K562 (cell line): ENCODE data around the gene MBD2. TPM values are rescaled to one million over a fixed set of nuclear protein-coding genes. Genes with fewer than 3 reads are reported as not detected.

Experiments
- ATAC-seq: fragments of 200-7000 bp; cut with Tn5 transposase; 3 replicates; pipeline ENCODE4 v1.9.1; 2020; ENCODE audit warnings: moderate library complexity
- BruUV-seq: library from RNA; stranded (reverse); fragments of 400-500 nt; replicated peaks from 2 replicates; lab custom pipeline; 2021; lab: Mats Ljungman, UMichigan
- CTCF ChIA-PET: fragments of 300-600 bp; formaldehyde crosslinking; extraction: SDS; loops from one replicate; lab custom pipeline; 2021; ENCODE audit warnings: low intra/inter-chr PET ratio; lab: Yijun Ruan, JAX
- POLR2A ChIA-PET: fragments of 300-600, 350-650 bp; sonication (Branson Sonifier 250); formaldehyde crosslinking; extraction: SDS; loops from one replicate; lab custom pipeline; 2021; ENCODE audit warnings: antibody characterized with exemption, inconsistent platforms; lab: Yijun Ruan, JAX
- DNase-seq, 4 experiments: peaks; one replicate each; pipeline versions ENCODE4 v3.0.0 to v3.0.0-alpha.2; 2011 to 2018; ENCODE audit warnings: low spot score in 3 of 4, mixed read lengths in 3 of 4; ENCODE audit errors: extremely low read depth in 1 of 4
- FAIRE-seq: peaks from 2 replicates; lab custom pipeline; 2011; peaks lifted over from hg19 to GRCh38; lab: Jason Lieb, UNC
- H2AFZ ChIP-seq: 2 replicates; pipeline ENCODE4 v1.6.0; 2011; ENCODE audit warnings: low read depth, low read length, control low read depth, inconsistent platforms
- H3K27ac ChIP-seq: fragments of 200-600 bp; 3 replicates; pipeline ENCODE4 v1.8.0; 2011; ENCODE audit warnings: low read depth, mild to moderate bottlenecking, control low read depth, inconsistent platforms, low read length, moderate library complexity, mixed read lengths; ENCODE audit errors: extremely low read depth
- H3K27me3 ChIP-seq, 2 experiments: fragments of 300-600 bp in 1 of 2; 2 replicates in 1 of 2; 3 replicates in 1 of 2; pipeline versions ENCODE4 v1.6.0 to v1.8.0; 2011; ENCODE audit warnings: inconsistent platforms in 2 of 2, low read length in 2 of 2, mild to moderate bottlenecking in 1 of 2, mixed read lengths in 1 of 2, moderate library complexity in 1 of 2; ENCODE audit not compliant: control insufficient read depth in 2 of 2, insufficient read depth in 2 of 2
- H3K36me3 ChIP-seq: fragments of 300-600 bp; 3 replicates; pipeline ENCODE4 v1.8.0; 2011; ENCODE audit warnings: mild to moderate bottlenecking, low read length, inconsistent platforms; ENCODE audit not compliant: control insufficient read depth, insufficient read depth
- H3K4me1 ChIP-seq, 2 experiments: fragments of 200-600 bp in 1 of 2; replicated peaks in 1 of 2; 2 replicates in 1 of 2; 3 replicates in 1 of 2; pipeline versions ENCODE4 v1.5.1 to v1.8.0; 2011; ENCODE audit warnings: inconsistent platforms in 2 of 2, low read length in 2 of 2, mild to moderate bottlenecking in 1 of 2, mixed read lengths in 1 of 2, moderate library complexity in 1 of 2; ENCODE audit not compliant: control insufficient read depth in 2 of 2, insufficient read depth in 2 of 2
- H3K4me2 ChIP-seq: 2 replicates; pipeline ENCODE4 v1.6.1; 2011; ENCODE audit warnings: low read length, control low read depth, inconsistent platforms, mixed read lengths; ENCODE audit not compliant: insufficient read depth
- H3K4me3 ChIP-seq: fragments of 200-600 bp; sonication (generic), shearing (Covaris generic); 2 replicates; pipeline ENCODE4 v1.5.1; 2016; ENCODE audit warnings: control low read depth, inconsistent platforms
- H3K79me2 ChIP-seq: fragments of 200-600 bp; 3 replicates; pipeline ENCODE4 v1.8.0; 2011; ENCODE audit warnings: low read length, inconsistent platforms; ENCODE audit not compliant: control insufficient read depth, insufficient read depth
- H3K9ac ChIP-seq, 2 experiments: 2 replicates each; pipeline versions ENCODE4 v1.6.0 to v1.6.1; 2011; ENCODE audit warnings: low read depth in 2 of 2, low read length in 2 of 2, control low read depth in 1 of 2, inconsistent platforms in 1 of 2, mild to moderate bottlenecking in 1 of 2, mixed read lengths in 1 of 2; ENCODE audit not compliant: insufficient read depth in 1 of 2
- H3K9me1 ChIP-seq: one replicate; pipeline ENCODE4 v1.6.0; 2011; ENCODE audit warnings: inconsistent platforms, mild to moderate bottlenecking, low read length, moderate library complexity; ENCODE audit not compliant: control insufficient read depth, insufficient read depth
- H3K9me3 ChIP-seq: replicated peaks from 2 replicates; pipeline ENCODE4 v1.5.1; 2011; ENCODE audit warnings: low read depth, low read length, inconsistent platforms; ENCODE audit not compliant: control insufficient read depth, insufficient read depth
- H4K20me1 ChIP-seq: replicated peaks from 2 replicates; pipeline ENCODE4 v1.6.1; 2011; ENCODE audit warnings: low read length, inconsistent platforms, mixed read lengths; ENCODE audit not compliant: control insufficient read depth, insufficient read depth
- CBX5 ChIP-seq: IDR thresholded peaks from 2 replicates; pipeline ENCODE4 v1.6.1; 2014; ENCODE audit warnings: low read depth, borderline replicate concordance
- MEF2D ChIP-seq: conservative IDR thresholded peaks from 2 replicates; pipeline ENCODE4 v1.6.1; 2016; ENCODE audit warnings: low read depth, missing genetic modification characterization, missing compliant biosample characterization
- SLC30A9 ChIP-seq: fragments of 250-450 bp; sonication (Bioruptor Pico); IDR thresholded peaks from 2 replicates; pipeline ENCODE4 v1.8.0; 2022; ENCODE audit warnings: mild to moderate bottlenecking, moderate library complexity
- TRIM28 ChIP-seq: fragments of 450-650 bp; IDR thresholded peaks from 2 replicates; pipeline ENCODE4 v1.6.1; 2017
- ZNF717 ChIP-seq: fragments of 250-450 bp; sonication (Bioruptor Pico); IDR thresholded peaks from 2 replicates; pipeline ENCODE4 v1.5.0; 2021
- WGBS: fragments of 100-300 bp; shearing (Covaris generic); methylation state at CpG from one replicate; pipeline ENCODE4 v1.1.6; 2016; ENCODE audit warnings: low coverage, mixed read lengths; ENCODE audit not compliant: insufficient coverage; ENCODE audit errors: missing lambda C conversion rate; 5-methylcytosine and 5-hydroxymethylcytosine counted together
- in situ Hi-C: fragments of 300-500 bp; cut with MboI; formaldehyde crosslinking; loops from 4 replicates; pipeline ENCODE4 v1.15.0; 2018; ENCODE audit warnings: inconsistent platforms, mixed read lengths
- intact Hi-C: fragments of 100-400 bp; cut with micrococcal nuclease; formaldehyde crosslinking; loops from 2 replicates; pipeline ENCODE4 v1.14.2; 2022
- polyA plus RNA-seq, 8 experiments: library from polyadenylated mRNA; depleted of rRNA in 4 of 8; stranded (reverse) in 5 of 8; unstranded in 3 of 8; fragments of >200 nt; fragmentation: Nextera tagmentation in 2 of 8; fragmentation: Illumina TruSeq in 1 of 8; extraction: Ambion mirVana in 2 of 8; extraction: Trizol in 1 of 8; gene quantifications; 2 replicates each; pipeline versions ENCODE4 v1.2.1 to v1.2.3, GENCODE V29; 2011 to 2014; ENCODE audit warnings: inconsistent platforms in 1 of 8, missing spikeins in 1 of 8
- total RNA-seq, 7 experiments: library from RNA; depleted of rRNA in 6 of 7; stranded (reverse); fragments of >200 nt in 6 of 7; fragmentation: Illumina TruSeq in 2 of 7; extraction: Trizol in 2 of 7; gene quantifications; 2 replicates each; pipeline versions ENCODE4 v1.2.1 to v1.2.3, GENCODE V29; 2011 to 2021; ENCODE audit warnings: low replicate concordance in 1 of 7
- TF ChIP-seq, protein P1 (sequence below): fragments of 250-450 bp; sonication (Bioruptor Pico); IDR thresholded peaks from 2 replicates; pipeline ENCODE4 v1.4.0; 2020; ENCODE audit warnings: borderline replicate concordance
- TF ChIP-seq, protein P2 (sequence below): fragments of 450-650 bp; formaldehyde crosslinking; IDR thresholded peaks from 2 replicates; pipeline ENCODE4 v1.4.0; 2020; ENCODE audit warnings: mild to moderate bottlenecking, moderate library complexity
- TF ChIP-seq, protein P3 (sequence below): sonication (generic); formaldehyde crosslinking; IDR thresholded peaks from 2 replicates; pipeline ENCODE4 v1.8.0; 2023; ENCODE audit warnings: missing genetic modification reagents, mild to moderate bottlenecking, borderline replicate concordance
- TF ChIP-seq, protein P4 (sequence below): sonication (generic); formaldehyde crosslinking; IDR thresholded peaks from 2 replicates; pipeline ENCODE4 v1.8.0; 2022; ENCODE audit warnings: missing genetic modification reagents, mild to moderate bottlenecking, borderline replicate concordance

MBD2 gene
- total and polyA plus RNA-seq, 9 of the 15 experiments (the other 6 are each of a cell fraction or from before 2014, with no cell fraction given), result 4.4 to 40.2 (median 13.9) TPM

DNA sequence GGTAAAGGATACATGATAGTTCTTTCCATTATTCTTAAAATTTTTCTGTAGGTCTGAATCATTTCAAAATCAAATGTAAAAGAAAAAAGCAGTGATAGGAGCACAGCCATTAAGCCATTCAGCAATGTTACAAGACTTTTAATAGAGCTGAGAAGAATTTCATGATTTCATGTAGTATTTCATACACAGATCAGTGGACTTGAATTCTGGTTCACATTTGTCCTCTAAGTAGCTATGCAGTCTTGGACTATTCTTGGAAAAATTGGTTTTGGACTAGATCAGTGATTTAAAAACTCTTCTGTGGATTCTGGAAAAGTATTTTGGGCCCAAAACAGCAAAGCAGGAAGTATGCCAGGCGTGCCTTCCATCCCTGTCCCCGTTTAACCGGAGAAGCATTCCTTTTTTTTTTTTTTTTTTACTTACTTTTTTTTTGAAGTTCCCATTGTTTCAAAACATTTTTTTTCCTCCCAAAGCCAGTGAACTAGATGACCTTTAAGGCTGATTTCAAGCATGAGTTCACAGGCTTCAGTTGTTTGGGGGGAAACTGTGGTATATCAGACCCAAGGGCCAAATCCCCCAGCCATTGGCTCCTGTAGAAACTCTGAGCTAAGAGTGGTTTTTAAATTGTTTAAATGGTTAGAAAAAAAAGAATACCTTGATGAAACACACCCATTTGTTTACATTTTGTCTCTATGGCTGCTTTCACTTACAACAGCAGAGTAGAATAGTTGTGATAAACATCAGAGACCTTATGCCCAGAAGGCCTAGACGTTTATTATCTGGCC is 27.3 kb upstream of the MBD2 start (continued):
- TF ChIP-seq, protein P1, sequence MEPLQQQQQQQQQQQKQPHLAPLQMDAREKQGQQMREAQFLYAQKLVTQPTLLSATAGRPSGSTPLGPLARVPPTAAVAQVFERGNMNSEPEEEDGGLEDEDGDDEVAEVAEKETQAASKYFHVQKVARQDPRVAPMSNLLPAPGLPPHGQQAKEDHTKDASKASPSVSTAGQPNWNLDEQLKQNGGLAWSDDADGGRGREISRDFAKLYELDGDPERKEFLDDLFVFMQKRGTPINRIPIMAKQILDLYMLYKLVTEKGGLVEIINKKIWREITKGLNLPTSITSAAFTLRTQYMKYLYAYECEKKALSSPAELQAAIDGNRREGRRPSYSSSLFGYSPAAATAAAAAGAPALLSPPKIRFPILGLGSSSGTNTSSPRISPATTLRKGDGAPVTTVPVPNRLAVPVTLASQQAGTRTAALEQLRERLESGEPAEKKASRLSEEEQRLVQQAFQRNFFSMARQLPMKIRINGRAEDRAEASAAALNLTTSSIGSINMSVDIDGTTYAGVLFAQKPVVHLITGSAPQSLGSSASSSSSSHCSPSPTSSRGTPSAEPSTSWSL (CRISPR knock-in tag), result no peak
- TF ChIP-seq, all 486 proteins: peak for 0

DNA sequence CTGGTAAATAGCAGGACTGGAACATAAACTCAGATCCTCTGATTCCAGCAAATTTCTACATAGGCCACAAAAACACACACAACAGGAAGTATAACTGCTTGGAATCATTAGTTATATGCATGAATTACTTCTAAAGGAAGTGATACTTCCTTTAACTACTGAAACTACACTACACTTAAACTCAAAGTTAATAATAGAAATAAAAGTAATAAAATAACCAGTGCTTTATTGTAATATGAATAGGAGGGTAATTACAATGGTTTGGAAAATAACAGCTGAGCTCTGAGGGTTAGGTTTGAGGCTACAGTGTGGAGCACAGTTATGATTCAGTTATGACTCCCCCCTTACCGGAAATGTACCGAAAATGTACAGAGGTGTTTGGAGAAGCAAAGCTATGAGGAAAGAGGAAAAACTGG is 26.4 kb upstream of the MBD2 start:
- Histone ChIP-seq H2AFZ (no peak overlapping the region), H3K27me3 (no peaks in the 10 kb centered on the region), H3K9me1 (no peaks in the 10 kb centered on the region), H3K4me3 (no peak overlapping the region), H3K27ac (no peak overlapping the region), H3K9ac (no peak overlapping the region), H4K20me1 (no peaks in the 10 kb centered on the region), H3K36me3 (no peaks in the 10 kb centered on the region)
- FAIRE-seq (no peak), DNase-seq (no peak)
- no CpG with 5 or more reads among the region's 2 CpGs for WGBS
- TF ChIP-seq, protein P2, sequence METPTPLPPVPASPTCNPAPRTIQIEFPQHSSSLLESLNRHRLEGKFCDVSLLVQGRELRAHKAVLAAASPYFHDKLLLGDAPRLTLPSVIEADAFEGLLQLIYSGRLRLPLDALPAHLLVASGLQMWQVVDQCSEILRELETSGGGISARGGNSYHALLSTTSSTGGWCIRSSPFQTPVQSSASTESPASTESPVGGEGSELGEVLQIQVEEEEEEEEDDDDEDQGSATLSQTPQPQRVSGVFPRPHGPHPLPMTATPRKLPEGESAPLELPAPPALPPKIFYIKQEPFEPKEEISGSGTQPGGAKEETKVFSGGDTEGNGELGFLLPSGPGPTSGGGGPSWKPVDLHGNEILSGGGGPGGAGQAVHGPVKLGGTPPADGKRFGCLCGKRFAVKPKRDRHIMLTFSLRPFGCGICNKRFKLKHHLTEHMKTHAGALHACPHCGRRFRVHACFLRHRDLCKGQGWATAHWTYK (CRISPR knock-in tag), result no peak
- TF ChIP-seq, protein P3, sequence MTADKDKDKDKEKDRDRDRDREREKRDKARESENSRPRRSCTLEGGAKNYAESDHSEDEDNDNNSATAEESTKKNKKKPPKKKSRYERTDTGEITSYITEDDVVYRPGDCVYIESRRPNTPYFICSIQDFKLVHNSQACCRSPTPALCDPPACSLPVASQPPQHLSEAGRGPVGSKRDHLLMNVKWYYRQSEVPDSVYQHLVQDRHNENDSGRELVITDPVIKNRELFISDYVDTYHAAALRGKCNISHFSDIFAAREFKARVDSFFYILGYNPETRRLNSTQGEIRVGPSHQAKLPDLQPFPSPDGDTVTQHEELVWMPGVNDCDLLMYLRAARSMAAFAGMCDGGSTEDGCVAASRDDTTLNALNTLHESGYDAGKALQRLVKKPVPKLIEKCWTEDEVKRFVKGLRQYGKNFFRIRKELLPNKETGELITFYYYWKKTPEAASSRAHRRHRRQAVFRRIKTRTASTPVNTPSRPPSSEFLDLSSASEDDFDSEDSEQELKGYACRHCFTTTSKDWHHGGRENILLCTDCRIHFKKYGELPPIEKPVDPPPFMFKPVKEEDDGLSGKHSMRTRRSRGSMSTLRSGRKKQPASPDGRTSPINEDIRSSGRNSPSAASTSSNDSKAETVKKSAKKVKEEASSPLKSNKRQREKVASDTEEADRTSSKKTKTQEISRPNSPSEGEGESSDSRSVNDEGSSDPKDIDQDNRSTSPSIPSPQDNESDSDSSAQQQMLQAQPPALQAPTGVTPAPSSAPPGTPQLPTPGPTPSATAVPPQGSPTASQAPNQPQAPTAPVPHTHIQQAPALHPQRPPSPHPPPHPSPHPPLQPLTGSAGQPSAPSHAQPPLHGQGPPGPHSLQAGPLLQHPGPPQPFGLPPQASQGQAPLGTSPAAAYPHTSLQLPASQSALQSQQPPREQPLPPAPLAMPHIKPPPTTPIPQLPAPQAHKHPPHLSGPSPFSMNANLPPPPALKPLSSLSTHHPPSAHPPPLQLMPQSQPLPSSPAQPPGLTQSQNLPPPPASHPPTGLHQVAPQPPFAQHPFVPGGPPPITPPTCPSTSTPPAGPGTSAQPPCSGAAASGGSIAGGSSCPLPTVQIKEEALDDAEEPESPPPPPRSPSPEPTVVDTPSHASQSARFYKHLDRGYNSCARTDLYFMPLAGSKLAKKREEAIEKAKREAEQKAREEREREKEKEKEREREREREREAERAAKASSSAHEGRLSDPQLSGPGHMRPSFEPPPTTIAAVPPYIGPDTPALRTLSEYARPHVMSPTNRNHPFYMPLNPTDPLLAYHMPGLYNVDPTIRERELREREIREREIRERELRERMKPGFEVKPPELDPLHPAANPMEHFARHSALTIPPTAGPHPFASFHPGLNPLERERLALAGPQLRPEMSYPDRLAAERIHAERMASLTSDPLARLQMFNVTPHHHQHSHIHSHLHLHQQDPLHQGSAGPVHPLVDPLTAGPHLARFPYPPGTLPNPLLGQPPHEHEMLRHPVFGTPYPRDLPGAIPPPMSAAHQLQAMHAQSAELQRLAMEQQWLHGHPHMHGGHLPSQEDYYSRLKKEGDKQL (CRISPR knock-in tag), result no peak
- TF ChIP-seq CBX5 (no peak), MEF2D (no peak), SLC30A9 (CRISPR knock-in tag) (no peak), ZNF717 (CRISPR knock-in tag) (no peak), TRIM28 (no peak)
- TF ChIP-seq, protein P4, sequence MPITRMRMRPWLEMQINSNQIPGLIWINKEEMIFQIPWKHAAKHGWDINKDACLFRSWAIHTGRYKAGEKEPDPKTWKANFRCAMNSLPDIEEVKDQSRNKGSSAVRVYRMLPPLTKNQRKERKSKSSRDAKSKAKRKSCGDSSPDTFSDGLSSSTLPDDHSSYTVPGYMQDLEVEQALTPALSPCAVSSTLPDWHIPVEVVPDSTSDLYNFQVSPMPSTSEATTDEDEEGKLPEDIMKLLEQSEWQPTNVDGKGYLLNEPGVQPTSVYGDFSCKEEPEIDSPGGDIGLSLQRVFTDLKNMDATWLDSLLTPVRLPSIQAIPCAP (CRISPR knock-in tag), result no peak
- TF ChIP-seq, all 486 proteins: peak for 0
- no peak for ATAC-seq
- no peaks in the 10 kb centered on the region for H3K79me2 ChIP-seq
- POLR2A ChIA-PET, result no interaction called here
- in situ Hi-C loops (no loop called here), intact Hi-C loops (no loop called here)
- H3K9me3 ChIP-seq, result no peaks in the 10 kb centered on the region
- no TSS peak for BruUV-seq
- no peak overlapping the region for H3K4me2 ChIP-seq
- CTCF ChIA-PET, result no interaction called here
- H3K4me1 ChIP-seq, result no peaks in the 10 kb centered on the region
